HG03442 (cell line): ENCODE measurements around the gene SLC16A12.
"Not testable (repeated sequence)": the region's sequence is repeated elsewhere in the genome, so short reads cannot be mapped to it uniquely, and the experiment has no call there.

Source experiments
- ATAC-seq: cut with Tn5 transposase; IDR thresholded peaks from one replicate; pipeline ENCODE4 v1.9.1; 2021; ENCODE audit warnings: mild to moderate bottlenecking, moderate library complexity; ENCODE audit not compliant: unreplicated experiment

The SLC16A12 gene

GRCh38 chr10:89548673-89549072 lies 13.3 kb upstream of the SLC16A12 start:
- no peak for ATAC-seq

- no peak for ATAC-seq
These were observed 12.6 kb upstream of the SLC16A12 start for GRCh38 chr10:89547853-89548513.

GRCh38 chr10:89546651-89547050 lies 11.3 kb upstream of the SLC16A12 start:
- not testable (repeated sequence) for ATAC-seq

- no peak for ATAC-seq
These were observed 8.4 kb upstream of the SLC16A12 start for GRCh38 chr10:89543841-89544240.

GRCh38 chr10:89540420-89540949 lies 5.1 kb upstream of the SLC16A12 start:
- ATAC-seq: no peak

GRCh38 chr10:89537364-89537763 lies 2.0 kb upstream of the SLC16A12 start:
- no peak for ATAC-seq

GRCh38 chr10:89536013-89536354 lies 590 bp upstream of the SLC16A12 start:
- no peak for ATAC-seq

GRCh38 chr10:89534826-89535166 lies 598 bp downstream of the SLC16A12 start:
- ATAC-seq: no peak

GRCh38 chr10:89532476-89532875 lies 2.9 kb downstream of the SLC16A12 start:
- no peak for ATAC-seq

- no peak for ATAC-seq
These were observed 4.0 kb downstream of the SLC16A12 start for GRCh38 chr10:89531359-89531758.

GRCh38 chr10:89529711-89530110 lies 5.7 kb downstream of the SLC16A12 start:
- ATAC-seq: not testable (repeated sequence)

- ATAC-seq: no peak
These were observed 9.0 kb downstream of the SLC16A12 start for GRCh38 chr10:89526358-89526757.

- ATAC-seq: no peak
These were observed 9.8 kb downstream of the SLC16A12 start for GRCh38 chr10:89525556-89525955.

- no peak for ATAC-seq
These were observed 11.1 kb downstream of the SLC16A12 start for GRCh38 chr10:89524279-89524678.

GRCh38 chr10:89523274-89523673 lies 12.1 kb downstream of the SLC16A12 start:
- ATAC-seq: no peak

- ATAC-seq: no peak
These were observed 12.9 kb downstream of the SLC16A12 start for GRCh38 chr10:89522463-89522862.

- ATAC-seq: no peak
These were observed 14.0 kb downstream of the SLC16A12 start for GRCh38 chr10:89521368-89521767.

GRCh38 chr10:89520706-89521105 lies 14.7 kb downstream of the SLC16A12 start:
- ATAC-seq: no peak

- ATAC-seq: no peak
These were observed 16.2 kb downstream of the SLC16A12 start for GRCh38 chr10:89518876-89519842.

- ATAC-seq: no peak
These were observed 17.3 kb downstream of the SLC16A12 start for GRCh38 chr10:89518108-89518507.

GRCh38 chr10:89516149-89516832 lies 19.1 kb downstream of the SLC16A12 start:
- ATAC-seq: no peak
